ENCODE results near the gene RFX3. TPM values are rescaled to one million over a fixed set of nuclear protein-coding genes. Genes with fewer than 3 reads are reported as not detected.

The RFX3 gene
- total and polyA plus RNA-seq, 5 donors, result 1.3 to 9.9 (median 5.1) TPM

- Histone ChIP-seq H3K27ac (ENCODE audit: low read length) (no peak overlapping the region), H3K4me3 (ENCODE audit: low read length) (no peak overlapping the region), H3K4me1 (ENCODE audit: control insufficient read depth, insufficient read depth, low read length) (no peaks in the 10 kb centered on the region), H3K27me3 (ENCODE audit: control insufficient read depth, insufficient read depth) (no peaks in the 10 kb centered on the region), H3K9me3 (ENCODE audit: control insufficient read depth, low read length) (no peaks in the 10 kb centered on the region)
- intact Hi-C loops (cut with DNase I), result no loop called here
- DNase-seq (no peak), ATAC-seq (no peak)
- WGBS, result 100% methylated on average over 1 of the region's 1 CpG
These were observed 254.6 kb downstream of the RFX3 start for GRCh38 chr9:3271157-3271556.

GRCh38 chr9:3268223-3268622 is 257.6 kb downstream of the RFX3 start:
- Histone ChIP-seq H3K4me1 (ENCODE audit: control insufficient read depth, insufficient read depth, low read length) (no peaks in the 10 kb centered on the region), H3K9me3 (ENCODE audit: control insufficient read depth, low read length) (no peaks in the 10 kb centered on the region), H3K4me3 (ENCODE audit: low read length) (no peak overlapping the region), H3K27me3 (ENCODE audit: control insufficient read depth, insufficient read depth) (no peaks in the 10 kb centered on the region), H3K27ac (ENCODE audit: low read length) (no peak overlapping the region)
- intact Hi-C loops (cut with DNase I), result no loop called here
- DNase-seq, result no peak
- ATAC-seq, result no peak
- whole genome bisulfite sequencing, result 97% methylated on average over 1 of the region's 1 CpG

- 94% methylated on average over 3 of the region's 3 CpGs for WGBS
- no peak overlapping the region for H3K4me3 ChIP-seq (ENCODE audit: low read length)
- no peaks in the 10 kb centered on the region for H3K9me3 ChIP-seq (ENCODE audit: control insufficient read depth, low read length)
- intact Hi-C loops (cut with DNase I), result no loop called here
- H3K4me1 ChIP-seq (ENCODE audit: control insufficient read depth, insufficient read depth, low read length), result no peaks in the 10 kb centered on the region
- no peak for ATAC-seq
- no peaks in the 10 kb centered on the region for H3K27me3 ChIP-seq (ENCODE audit: control insufficient read depth, insufficient read depth)
- H3K27ac ChIP-seq (ENCODE audit: low read length), result no peak overlapping the region
- no peak for DNase-seq
These were observed 262.1 kb downstream of the RFX3 start for GRCh38 chr9:3263698-3264097.

- DNase-seq, result no peak
These were observed 262.8 kb downstream of the RFX3 start for GRCh38 chr9:3262826-3263529.

GRCh38 chr9:3261484-3261883 is 264.3 kb downstream of the RFX3 start:
- 94% methylated on average over 5 of the region's 5 CpGs for WGBS
- DNase-seq (no peak), ATAC-seq (no peak)
- H3K27ac ChIP-seq (ENCODE audit: low read length), result no peak overlapping the region
- intact Hi-C loops (cut with DNase I), result no loop called here
- H3K9me3 ChIP-seq (ENCODE audit: control insufficient read depth, low read length), result no peaks in the 10 kb centered on the region
- H3K4me3 ChIP-seq (ENCODE audit: low read length), result no peak overlapping the region
- H3K4me1 ChIP-seq (ENCODE audit: control insufficient read depth, insufficient read depth, low read length), result no peaks in the 10 kb centered on the region
- H3K27me3 ChIP-seq (ENCODE audit: control insufficient read depth, insufficient read depth), result no peaks in the 10 kb centered on the region

More at GRCh38 chr9:3262826-3263529, 262.8 kb downstream of the RFX3 start:
- Histone ChIP-seq H3K4me1 (ENCODE audit: control insufficient read depth, insufficient read depth, low read length) (no peaks in the 10 kb centered on the region), H3K9me3 (ENCODE audit: control insufficient read depth, low read length) (no peaks in the 10 kb centered on the region), H3K4me3 (ENCODE audit: low read length) (no peak overlapping the region), H3K27me3 (ENCODE audit: control insufficient read depth, insufficient read depth) (no peaks in the 10 kb centered on the region), H3K27ac (ENCODE audit: low read length) (no peak overlapping the region)
- no peak for ATAC-seq
- intact Hi-C loops (cut with DNase I), result no loop called here
- WGBS, result 93% methylated on average over 10 of the region's 10 CpGs

- intact Hi-C loops (cut with DNase I), result no loop called here
- 92% methylated on average over 3 of the region's 3 CpGs for WGBS
- no peak for ATAC-seq
- DNase-seq, result no peak
- H3K9me3 ChIP-seq (ENCODE audit: control insufficient read depth, low read length), result no peaks in the 10 kb centered on the region
- no peaks in the 10 kb centered on the region for H3K4me1 ChIP-seq (ENCODE audit: control insufficient read depth, insufficient read depth, low read length)
- no peak overlapping the region for H3K4me3 ChIP-seq (ENCODE audit: low read length)
- H3K27me3 ChIP-seq (ENCODE audit: control insufficient read depth, insufficient read depth), result no peaks in the 10 kb centered on the region
- H3K27ac ChIP-seq (ENCODE audit: low read length), result no peak overlapping the region
These were observed 269.1 kb downstream of the RFX3 start for GRCh38 chr9:3256571-3257330.

- 79% methylated on average over 2 of the region's 2 CpGs for WGBS
These were observed 274.5 kb downstream of the RFX3 start for GRCh38 chr9:3251309-3251708.

GRCh38 chr9:3250741-3251140 is 275.1 kb downstream of the RFX3 start:
- H3K27me3 ChIP-seq (ENCODE audit: control insufficient read depth, insufficient read depth), result no peaks in the 10 kb centered on the region
- no peak overlapping the region for H3K27ac ChIP-seq (ENCODE audit: low read length)
- DNase-seq (no peak), ATAC-seq (no peak)
- 89% methylated on average over 4 of the region's 4 CpGs for WGBS
- H3K9me3 ChIP-seq (ENCODE audit: control insufficient read depth, low read length), result no peaks in the 10 kb centered on the region
- intact Hi-C loops (cut with DNase I), result no loop called here
- H3K4me3 ChIP-seq (ENCODE audit: low read length), result no peak overlapping the region
- no peaks in the 10 kb centered on the region for H3K4me1 ChIP-seq (ENCODE audit: control insufficient read depth, insufficient read depth, low read length)

More at GRCh38 chr9:3251309-3251708, 274.5 kb downstream of the RFX3 start:
- no peaks in the 10 kb centered on the region for H3K9me3 ChIP-seq (ENCODE audit: control insufficient read depth, low read length)
- no peaks in the 10 kb centered on the region for H3K4me1 ChIP-seq (ENCODE audit: control insufficient read depth, insufficient read depth, low read length)
- H3K27ac ChIP-seq (ENCODE audit: low read length), result no peak overlapping the region
- no peak overlapping the region for H3K4me3 ChIP-seq (ENCODE audit: low read length)
- ATAC-seq, result no peak
- H3K27me3 ChIP-seq (ENCODE audit: control insufficient read depth, insufficient read depth), result no peaks in the 10 kb centered on the region
- intact Hi-C loops (cut with DNase I), result no loop called here
- no peak for DNase-seq

- Histone ChIP-seq H3K4me3 (ENCODE audit: low read length) (no peak overlapping the region), H3K27ac (ENCODE audit: low read length) (no peak overlapping the region), H3K4me1 (ENCODE audit: control insufficient read depth, insufficient read depth, low read length) (no peaks in the 10 kb centered on the region), H3K27me3 (ENCODE audit: control insufficient read depth, insufficient read depth) (no peaks in the 10 kb centered on the region), H3K9me3 (ENCODE audit: control insufficient read depth, low read length) (no peaks in the 10 kb centered on the region)
- intact Hi-C loops (cut with DNase I), result no loop called here
- ATAC-seq (no peak), DNase-seq (no peak)
- WGBS, result 96% methylated on average over 3 of the region's 3 CpGs
These were observed 278.6 kb downstream of the RFX3 start for GRCh38 chr9:3247211-3247610.

- Histone ChIP-seq H3K4me3 (ENCODE audit: low read length) (no peak overlapping the region), H3K27me3 (ENCODE audit: control insufficient read depth, insufficient read depth) (no peaks in the 10 kb centered on the region), H3K9me3 (ENCODE audit: control insufficient read depth, low read length) (no peaks in the 10 kb centered on the region), H3K27ac (ENCODE audit: low read length) (no peak overlapping the region), H3K4me1 (ENCODE audit: control insufficient read depth, insufficient read depth, low read length) (no peaks in the 10 kb centered on the region)
- intact Hi-C loops (cut with DNase I), result no loop called here
- WGBS, result 98% methylated on average over 3 of the region's 3 CpGs
- DNase-seq, result no peak
- ATAC-seq, result no peak
These were observed 279.6 kb downstream of the RFX3 start for GRCh38 chr9:3246241-3246640.

- intact Hi-C loops (cut with DNase I), result loop anchor here in 1 of 4 donors (5.0 kb wide), 1 partner anchor 197 kb away; no protein-coding TSS in a partner anchor
- Histone ChIP-seq H3K4me3 (ENCODE audit: low read length) (no peak overlapping the region), H3K27me3 (ENCODE audit: control insufficient read depth, insufficient read depth) (no peaks in the 10 kb centered on the region), H3K9me3 (ENCODE audit: control insufficient read depth, low read length) (no peaks in the 10 kb centered on the region), H3K27ac (ENCODE audit: low read length) (no peak overlapping the region), H3K4me1 (ENCODE audit: control insufficient read depth, insufficient read depth, low read length) (no peaks in the 10 kb centered on the region)
- 92% methylated on average over 5 of the region's 5 CpGs for WGBS
- DNase-seq, result no peak
- no peak for ATAC-seq
These were observed 280.7 kb downstream of the RFX3 start for GRCh38 chr9:3244963-3245653.

Data from right cardiac atrium (tissue), 5 donors.